Gastrocnemius medialis (tissue), 4 donors: Measurements from ENCODE around the gene HSPB8. TPM values are rescaled to one million over a fixed set of nuclear protein-coding genes. Genes with fewer than 3 reads are reported as not detected.

Experiments
- ATAC-seq, 2 donors: fragments of 150-250 bp; one replicate each; pipeline ENCODE4 v1.9.1; 2016
- DNase-seq, 2 donors: peaks; one replicate each; pipeline ENCODE4 v3.0.0-alpha.2; 2019
- H3K27ac ChIP-seq, 4 donors: fragments of 200-600 bp; sonication (generic); 1 replicate in 1 of 4; 2 replicates in 3 of 4; pipeline ENCODE4 v1.5.1; 2016 to 2018; ENCODE audit warnings: mild to moderate bottlenecking in 2 of 4, moderate library complexity in 1 of 4
- H3K27me3 ChIP-seq, 3 donors: fragments of 200-600 bp; sonication (generic) in 2 of 3; 1 replicate in 1 of 3; 2 replicates in 2 of 3; pipeline versions ENCODE4 v1.5.1 to v1.6.0; 2016 to 2019; ENCODE audit warnings: mild to moderate bottlenecking in 1 of 3, moderate library complexity in 1 of 3
- H3K36me3 ChIP-seq, 2 donors: fragments of 200-600 bp; sonication (generic) in 1 of 2; one replicate each; pipeline ENCODE4 v1.5.1; 2017 to 2018
- H3K4me1 ChIP-seq, 2 donors: fragments of 200-600 bp; sonication (generic) in 1 of 2; one replicate each; pipeline ENCODE4 v1.5.1; 2016 to 2017; ENCODE audit warnings: mild to moderate bottlenecking in 2 of 2
- H3K4me3 ChIP-seq, 4 donors: fragments of 200-600 bp; sonication (generic) in 3 of 4; 1 replicate in 1 of 4; 2 replicates in 3 of 4; pipeline ENCODE4 v1.5.1; 2016 to 2019; ENCODE audit warnings: mild to moderate bottlenecking in 2 of 4
- H3K9me3 ChIP-seq, 3 donors: fragments of 200-600 bp; sonication (generic) in 2 of 3; 1 replicate in 1 of 3; 2 replicates in 2 of 3; pipeline ENCODE4 v1.5.1; 2016 to 2019
- POLR2A ChIP-seq, 2 donors: fragments of 450-650 bp; IDR thresholded peaks; one replicate each; pipeline ENCODE4 v1.6.1; 2017; ENCODE audit warnings: antibody characterized with exemption in 2 of 2, mild to moderate bottlenecking in 2 of 2, moderate library complexity in 2 of 2
- in situ Hi-C, 4 donors: fragments of 200-750 bp; cut with MboI; loops; one replicate each; pipeline versions ENCODE4 v1.15.0 to v1.8.0; 2017; ENCODE audit warnings: low sequenced_read_pairs in 4 of 4
- intact Hi-C: fragments of 100-400 bp; cut with DNase I; formaldehyde crosslinking; loops from one replicate; pipeline ENCODE4 v1.15.1; 2023; ENCODE audit warnings: low total_unique reads
- total RNA-seq, 4 donors: library from RNA; depleted of rRNA; stranded (reverse); fragments of >200 nt; gene quantifications; one replicate each; pipeline versions ENCODE4 v1.1.0 to v1.2.3, GENCODE V29; 2016
- TF ChIP-seq, protein P1 (sequence below), 5 experiments: fragments of 450-650 bp in 3 of 5; fragments of 200-600 bp in 2 of 5; sonication (generic) in 2 of 5; IDR thresholded peaks in 4 of 5; conservative IDR thresholded peaks in 1 of 5; 1 replicate in 4 of 5; 2 replicates in 1 of 5; pipeline ENCODE4 v1.5.1; 2016 to 2019; ENCODE audit warnings: antibody characterized with exemption in 5 of 5, mild to moderate bottlenecking in 3 of 5, moderate library complexity in 3 of 5

The HSPB8 gene
- total RNA-seq, 4 donors from 2014 or later, result 552 to 742 (median 604) TPM

DNA sequence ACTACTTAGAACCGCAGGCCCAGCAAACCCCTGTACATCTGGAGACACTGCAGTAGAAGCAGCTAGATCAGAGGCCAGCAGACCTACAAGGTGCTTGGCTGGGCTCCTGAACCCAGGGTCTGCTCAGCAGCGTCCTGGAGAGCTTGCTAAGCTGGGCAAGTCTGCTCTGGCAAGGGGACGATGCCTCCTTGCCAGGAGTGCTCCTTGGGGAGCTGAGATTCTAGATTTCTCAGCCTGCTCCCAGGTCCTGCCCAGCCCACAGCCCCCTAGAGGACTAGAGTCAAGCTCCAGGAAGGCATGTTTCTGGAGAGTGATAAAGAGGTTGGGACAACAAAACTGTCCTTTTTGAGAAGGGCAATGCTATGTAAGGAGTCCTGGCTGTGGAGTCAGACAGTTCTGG is 60.3 kb downstream of the HSPB8 start:
- no peaks in the 10 kb centered on the region for H3K9me3 ChIP-seq
- in situ Hi-C loops, result no loop called here
- intact Hi-C loops, result no loop called here
- H3K27ac ChIP-seq, result no peak overlapping the region
- H3K27me3 ChIP-seq, result no peaks in the 10 kb centered on the region
- no peak for ATAC-seq
- H3K36me3 ChIP-seq, result no peaks in the 10 kb centered on the region
- H3K4me1 ChIP-seq, result no peaks in the 10 kb centered on the region
- DNase-seq, result no peak
- no peak for TF ChIP-seq POLR2A (IDR thresholded peaks at IDR 0.05)
- TF ChIP-seq, protein P1, sequence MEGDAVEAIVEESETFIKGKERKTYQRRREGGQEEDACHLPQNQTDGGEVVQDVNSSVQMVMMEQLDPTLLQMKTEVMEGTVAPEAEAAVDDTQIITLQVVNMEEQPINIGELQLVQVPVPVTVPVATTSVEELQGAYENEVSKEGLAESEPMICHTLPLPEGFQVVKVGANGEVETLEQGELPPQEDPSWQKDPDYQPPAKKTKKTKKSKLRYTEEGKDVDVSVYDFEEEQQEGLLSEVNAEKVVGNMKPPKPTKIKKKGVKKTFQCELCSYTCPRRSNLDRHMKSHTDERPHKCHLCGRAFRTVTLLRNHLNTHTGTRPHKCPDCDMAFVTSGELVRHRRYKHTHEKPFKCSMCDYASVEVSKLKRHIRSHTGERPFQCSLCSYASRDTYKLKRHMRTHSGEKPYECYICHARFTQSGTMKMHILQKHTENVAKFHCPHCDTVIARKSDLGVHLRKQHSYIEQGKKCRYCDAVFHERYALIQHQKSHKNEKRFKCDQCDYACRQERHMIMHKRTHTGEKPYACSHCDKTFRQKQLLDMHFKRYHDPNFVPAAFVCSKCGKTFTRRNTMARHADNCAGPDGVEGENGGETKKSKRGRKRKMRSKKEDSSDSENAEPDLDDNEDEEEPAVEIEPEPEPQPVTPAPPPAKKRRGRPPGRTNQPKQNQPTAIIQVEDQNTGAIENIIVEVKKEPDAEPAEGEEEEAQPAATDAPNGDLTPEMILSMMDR (IDR thresholded peaks at IDR 0.05 in 4 of 5, conservative IDR thresholded peaks at IDR 0.05 in 1 of 5), result no peak
- H3K4me3 ChIP-seq, result no peak overlapping the region

- intact Hi-C loops, result loop anchor here (10.0 kb wide), 1 partner anchor 424 kb away; the partner anchor contains the start of gene PRKAB1
- Histone ChIP-seq H3K27ac (no peak overlapping the region), H3K4me1 (peaks cover 4 to 6% of the 10 kb centered on the region in 2 donors), H3K9me3 (no peaks in the 10 kb centered on the region), H3K27me3 (no peaks in the 10 kb centered on the region), H3K4me3 (no peak overlapping the region), H3K36me3 (no peaks in the 10 kb centered on the region)
- ATAC-seq, result no peak
- no peak for DNase-seq
- in situ Hi-C loops, result no loop called here
- no peak for TF ChIP-seq POLR2A (IDR thresholded peaks at IDR 0.05)
- TF ChIP-seq, protein P1 (IDR thresholded peaks at IDR 0.05 in 4 of 5, conservative IDR thresholded peaks at IDR 0.05 in 1 of 5), result no peak
Measured at GRCh38 chr12:119241049-119241448, 62.3 kb downstream of the HSPB8 start.

DNA sequence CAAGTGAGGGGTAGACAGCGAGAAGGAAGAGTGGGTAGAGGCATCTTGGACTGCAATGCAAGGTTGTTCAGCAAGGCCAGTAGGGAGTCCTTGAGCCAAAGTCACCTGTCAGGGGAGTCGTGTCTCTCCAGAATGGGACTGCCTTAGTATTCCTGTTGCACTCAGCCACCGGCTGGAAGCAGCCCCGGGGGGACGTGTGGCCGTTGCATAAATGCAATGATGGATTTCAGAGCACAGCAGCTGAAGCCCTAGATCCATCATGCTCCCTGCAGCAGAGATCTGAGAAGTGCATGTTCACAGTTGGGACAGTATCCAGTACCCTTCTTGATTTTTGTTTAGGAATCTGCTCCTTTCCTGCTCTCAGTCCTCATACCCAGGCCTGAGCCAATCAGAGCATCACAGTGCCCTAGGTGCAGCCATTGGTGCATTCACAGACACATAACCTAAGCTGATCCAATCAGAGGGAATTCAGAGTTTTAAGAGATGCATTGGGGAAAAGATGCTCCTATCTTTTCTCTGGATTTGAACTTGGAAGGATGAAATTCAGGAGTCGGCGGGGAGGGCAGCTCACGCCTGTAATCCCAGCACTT is 62.9 kb downstream of the HSPB8 start:
- H3K9me3 ChIP-seq, result no peaks in the 10 kb centered on the region
- DNase-seq (no peak), ATAC-seq (no peak)
- no peaks in the 10 kb centered on the region for H3K36me3 ChIP-seq
- in situ Hi-C loops, result no loop called here
- no peak overlapping the region for H3K27ac ChIP-seq
- H3K27me3 ChIP-seq, result no peaks in the 10 kb centered on the region
- TF ChIP-seq, protein P1 (IDR thresholded peaks at IDR 0.05 in 4 of 5, conservative IDR thresholded peaks at IDR 0.05 in 1 of 5), result no peak
- no peak for TF ChIP-seq POLR2A (IDR thresholded peaks at IDR 0.05)
- peaks cover 10% of the 10 kb centered on the region in 2 donors for H3K4me1 ChIP-seq
- intact Hi-C loops, result loop anchor here (10.0 kb wide), 1 partner anchor 423 kb away; the partner anchor contains the start of gene PRKAB1
- H3K4me3 ChIP-seq, result no peak overlapping the region

Other genes starting within 250 kb of the HSPB8 start
- gene SRRM4, start 197.4 kb upstream of the HSPB8 start, total RNA-seq, result under 1 TPM in 2 of 4 donors, not detected in 2; 0.04 to 0.05 TPM
- gene CCDC60, start 155.8 kb downstream of the HSPB8 start, total RNA-seq, result not detected